ENCODE data around the gene MGAT4B. TPM values are rescaled to one million over a fixed set of nuclear protein-coding genes. Genes with fewer than 3 reads are reported as not detected.

Gene MGAT4B
- total and polyA plus RNA-seq, 2 of the 13 experiments (the other 11 are each of a cell fraction or from before 2014, with no cell fraction given): 93.5 to 130 TPM

DNA sequence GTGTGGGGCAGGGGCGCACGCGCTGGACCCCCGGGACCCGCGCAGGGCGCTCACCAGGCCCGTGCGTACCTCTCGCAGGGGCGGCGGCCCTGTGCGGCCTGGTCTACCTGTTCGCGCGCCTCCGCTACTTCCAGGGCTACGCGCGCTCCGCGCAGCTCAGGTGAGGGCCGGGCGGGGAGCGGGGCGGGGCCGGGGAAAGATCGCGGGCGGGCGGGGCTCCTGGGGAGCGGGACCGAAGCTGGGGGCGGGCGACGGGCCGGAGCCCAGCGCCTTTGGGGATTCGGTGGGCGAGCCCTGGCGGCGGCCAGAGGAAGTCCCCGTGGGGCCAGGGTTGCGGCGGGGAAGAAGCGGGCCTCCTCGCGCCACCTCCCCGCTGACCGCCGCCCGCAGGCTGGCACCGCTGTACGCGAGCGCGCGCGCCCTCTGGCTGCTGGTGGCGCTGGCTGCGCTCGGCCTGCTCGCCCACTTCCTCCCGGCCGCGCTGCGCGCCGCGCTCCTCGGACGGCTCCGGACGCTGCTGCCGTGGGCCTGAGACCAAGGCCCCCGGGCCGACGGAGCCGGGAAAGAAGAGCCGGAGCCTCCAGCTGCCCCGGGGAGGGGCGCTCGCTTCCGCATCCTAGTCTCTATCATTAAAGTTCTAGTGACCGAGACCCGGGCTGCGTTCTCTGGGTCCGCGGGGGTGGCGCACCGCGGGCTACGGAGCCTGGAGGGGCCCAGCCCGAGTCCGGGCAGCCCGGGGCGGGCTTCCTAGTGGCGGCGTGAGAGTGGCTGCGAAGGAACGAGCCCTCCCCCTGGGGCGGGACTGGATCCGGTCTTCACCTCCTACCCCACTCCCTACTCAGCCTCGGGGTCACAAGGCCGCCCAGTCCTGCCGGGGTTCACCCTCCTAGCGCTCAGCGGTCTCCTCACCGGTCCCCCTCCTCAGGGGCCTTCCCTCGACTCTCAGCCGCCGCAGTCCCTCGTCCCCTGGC lies 10.5 kb downstream of the MGAT4B start (continued):
- TF ChIP-seq ZNF710 (CRISPR knock-in tag; IDR thresholded peaks at IDR 0.05; ENCODE audit: borderline replicate concordance) (peak; percentile 60; the same call in 1 of the 2 replicates), ZNF468 (CRISPR knock-in tag; IDR thresholded peaks at IDR 0.05) (no peak), ZNF264 (CRISPR knock-in tag; IDR thresholded peaks at IDR 0.05) (0 out of 2 replicates have a peak, but pooled peaks have one; percentile 27), ZNF772 (CRISPR knock-in tag; IDR thresholded peaks at IDR 0.05) (peak; percentile 9; the same call in 1 of the 2 replicates), SRSF1 (optimal IDR thresholded peaks at IDR 0.05; ENCODE audit: low read depth, low read length) (peak; percentile 60), ZNF782 (CRISPR knock-in tag; IDR thresholded peaks at IDR 0.05; ENCODE audit: borderline replicate concordance) (peak; percentile 24; the same call in 1 of the 2 replicates), GABPA (IDR thresholded peaks at IDR 0.05; ENCODE audit: low read depth, low read length) (no peak), GABPA (CRISPR knock-in tag; IDR thresholded peaks at IDR 0.05; ENCODE audit: low read depth) (no peak; the same call in 1 of the 2 replicates), NFKB2 (CRISPR knock-in tag; IDR thresholded peaks at IDR 0.05; ENCODE audit: borderline replicate concordance) (peak; percentile 49; the same call in 1 of the 2 replicates), MIER3 (CRISPR knock-in tag; IDR thresholded peaks at IDR 0.05; ENCODE audit: borderline replicate concordance) (no peak), HIVEP1 (CRISPR knock-in tag; IDR thresholded peaks at IDR 0.05) (0 out of 2 replicates have a peak, but pooled peaks have one; percentile 35), NR2F6 (IDR thresholded peaks at IDR 0.05) (0 out of 2 replicates have a peak, but pooled peaks have one; percentile 21), NR2F6 (CRISPR knock-in tag; IDR thresholded peaks at IDR 0.05) (peak; percentile 39), MEIS2 (CRISPR knock-in tag; IDR thresholded peaks at IDR 0.05) (peak; percentile 53; the same call in 1 of the 2 replicates), TARDBP (CRISPR knock-in tag; IDR thresholded peaks at IDR 0.05) (no peak), CENPT (CRISPR knock-in tag; IDR thresholded peaks at IDR 0.05; ENCODE audit: low read depth) (0 out of 2 replicates have a peak, but pooled peaks have one; percentile 9), ZNF746 (CRISPR knock-in tag; IDR thresholded peaks at IDR 0.05) (no peak; the same call in 1 of the 2 replicates), FIP1L1 (IDR thresholded peaks at IDR 0.05; ENCODE audit: borderline replicate concordance, insufficient read depth, low read depth, low read length) (peak; percentile 79; the same call in 1 of the 2 replicates), NCOA5 (CRISPR knock-in tag; IDR thresholded peaks at IDR 0.05) (no peak), ATF7-NPFF (CRISPR knock-in tag; IDR thresholded peaks at IDR 0.05; ENCODE audit: low read depth) (peak; percentile 81; the same call in 1 of the 2 replicates), ZNF44 (CRISPR knock-in tag; IDR thresholded peaks at IDR 0.05) (no peak), ZNF773 (CRISPR knock-in tag; IDR thresholded peaks at IDR 0.05; ENCODE audit: borderline replicate concordance) (0 out of 2 replicates have a peak, but pooled peaks have one; percentile 10), HNRNPLL (IDR thresholded peaks at IDR 0.05; ENCODE audit: low read depth, low read length, poor library complexity, severe bottlenecking) (peak; percentile 91), ZNF292 (CRISPR knock-in tag; IDR thresholded peaks at IDR 0.05; ENCODE audit: borderline replicate concordance, low read depth) (no peak), ZIK1 (CRISPR knock-in tag; IDR thresholded peaks at IDR 0.05; ENCODE audit: borderline replicate concordance, low read depth) (0 out of 2 replicates have a peak, but pooled peaks have one; percentile 27), PCBP2 (optimal IDR thresholded peaks at IDR 0.05; ENCODE audit: low read depth, low read length, poor library complexity, severe bottlenecking) (no peak)
- TF ChIP-seq, protein P1, sequence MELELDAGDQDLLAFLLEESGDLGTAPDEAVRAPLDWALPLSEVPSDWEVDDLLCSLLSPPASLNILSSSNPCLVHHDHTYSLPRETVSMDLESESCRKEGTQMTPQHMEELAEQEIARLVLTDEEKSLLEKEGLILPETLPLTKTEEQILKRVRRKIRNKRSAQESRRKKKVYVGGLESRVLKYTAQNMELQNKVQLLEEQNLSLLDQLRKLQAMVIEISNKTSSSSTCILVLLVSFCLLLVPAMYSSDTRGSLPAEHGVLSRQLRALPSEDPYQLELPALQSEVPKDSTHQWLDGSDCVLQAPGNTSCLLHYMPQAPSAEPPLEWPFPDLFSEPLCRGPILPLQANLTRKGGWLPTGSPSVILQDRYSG (CRISPR knock-in tag; IDR thresholded peaks at IDR 0.05): 0 out of 2 replicates have a peak, but pooled peaks have one; percentile 43

Measured in HepG2 (cell line).